GM19240 (cell line): ENCODE data around the gene GH1.

Source experiments
- DNase-seq: peaks from one replicate; pipeline ENCODE4 v3.0.0; 2011; ENCODE audit warnings: low spot score; ENCODE audit not compliant: insufficient read length

The GH1 gene

DNA sequence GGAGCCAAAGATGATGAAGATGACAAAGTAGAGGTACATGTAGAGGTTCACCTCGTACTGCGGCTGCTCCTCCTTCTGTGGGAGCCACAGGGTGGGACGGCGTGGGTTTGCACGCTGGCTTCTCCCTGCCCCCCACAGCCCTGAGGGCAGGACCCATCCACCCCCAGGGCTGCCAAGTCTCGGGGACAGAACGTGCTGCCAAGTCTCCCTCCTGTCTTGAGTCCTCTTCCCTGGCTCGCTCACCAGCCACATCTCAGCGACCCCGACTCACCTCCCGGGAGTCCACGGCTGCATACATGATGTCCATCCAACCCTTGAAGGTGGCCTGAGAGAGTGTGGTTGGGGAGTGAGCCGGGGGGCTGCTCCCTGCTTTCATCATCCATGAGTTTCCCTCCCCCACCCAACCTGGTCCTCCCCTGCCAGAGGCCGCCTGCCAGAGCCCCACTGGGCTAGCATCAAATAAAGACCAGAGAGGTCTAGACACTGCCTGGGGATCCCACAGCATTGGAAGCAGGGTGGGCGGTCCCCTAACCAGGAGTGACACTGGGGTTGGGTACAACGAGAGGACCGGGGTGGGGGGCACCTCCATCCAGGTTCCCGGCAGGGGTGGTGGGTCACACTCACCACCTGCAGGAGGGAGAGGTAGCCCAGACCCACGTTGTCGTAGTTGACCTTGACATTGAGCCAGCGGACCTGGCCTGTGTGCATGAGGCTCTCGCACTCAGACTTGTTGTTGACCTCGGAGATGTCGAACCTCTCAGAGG, 26.3 kb upstream of the GH1 start:
- no peak for DNase-seq

DNA sequence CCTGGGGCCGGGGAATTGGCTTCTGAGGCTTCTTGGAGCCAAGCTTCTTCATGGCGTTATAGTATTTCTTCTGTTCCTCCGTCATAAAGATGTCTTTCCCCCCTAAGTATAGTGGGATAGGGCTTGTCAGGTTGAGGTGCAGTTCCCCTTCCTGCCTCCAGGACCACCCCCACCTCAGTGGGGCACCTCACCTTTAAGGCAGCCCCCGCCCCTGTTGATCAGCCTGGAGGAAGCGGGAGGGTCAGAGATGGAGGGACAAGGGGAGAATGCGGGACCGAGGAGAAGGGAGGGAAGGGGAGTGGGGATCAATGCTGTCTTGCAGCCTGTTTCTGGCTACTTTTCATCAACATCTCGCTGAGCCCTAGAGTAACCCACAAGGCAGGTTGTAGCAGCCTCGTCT, 25.1 kb upstream of the GH1 start:
- DNase-seq = no peak

DNA sequence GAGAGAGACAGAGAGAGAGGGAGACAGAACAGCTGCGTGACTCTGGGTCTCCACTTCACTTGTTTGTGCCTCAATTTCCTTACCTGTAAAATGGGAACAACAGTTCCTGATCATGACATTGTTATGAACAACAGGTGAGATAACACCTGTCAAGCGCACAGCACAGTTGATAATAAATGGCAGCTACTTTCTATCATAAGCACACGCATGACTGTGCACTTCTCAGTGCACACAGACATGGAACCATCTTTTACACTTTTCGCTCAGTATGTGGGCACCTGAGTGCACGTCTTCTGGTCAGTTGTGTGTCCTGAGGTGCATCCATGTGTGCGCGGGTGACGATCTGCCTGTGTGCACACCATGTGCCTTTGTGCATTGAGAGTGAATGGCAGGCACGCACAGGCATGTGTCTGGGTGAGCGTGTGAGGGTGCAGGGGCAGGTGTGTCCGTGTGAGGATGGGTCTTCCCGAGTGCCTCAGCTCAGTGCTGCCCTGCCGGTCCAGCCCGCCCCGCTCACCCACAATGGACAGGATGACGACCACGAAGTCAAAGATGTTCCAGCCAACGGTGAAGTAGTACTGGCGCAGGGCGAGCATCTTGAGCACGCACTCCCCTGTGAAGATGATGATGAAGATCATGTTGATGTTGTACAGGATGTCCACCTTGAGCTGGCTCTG, 23.8 kb upstream of the GH1 start:
- no peak for DNase-seq

DNA sequence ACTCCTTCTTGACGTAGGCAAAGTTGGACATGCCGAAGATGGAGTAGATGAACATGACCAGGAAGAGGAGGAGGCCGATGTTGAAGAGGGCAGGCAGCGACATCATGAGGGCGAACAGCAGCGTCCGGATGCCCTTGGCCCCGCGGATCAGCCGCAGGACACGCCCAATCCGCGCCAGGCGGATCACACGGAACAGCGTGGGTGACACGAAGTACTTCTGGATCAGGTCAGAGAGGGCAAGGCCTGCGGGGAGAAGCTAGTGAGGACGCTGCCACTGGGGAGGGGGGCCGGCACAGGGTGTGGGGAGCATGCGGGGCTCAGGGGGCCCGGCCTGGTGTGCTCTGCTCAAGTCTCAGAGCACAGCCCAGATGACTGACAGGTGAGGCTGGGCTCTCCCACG, 23.1 kb upstream of the GH1 start:
- DNase-seq = no peak

DNA sequence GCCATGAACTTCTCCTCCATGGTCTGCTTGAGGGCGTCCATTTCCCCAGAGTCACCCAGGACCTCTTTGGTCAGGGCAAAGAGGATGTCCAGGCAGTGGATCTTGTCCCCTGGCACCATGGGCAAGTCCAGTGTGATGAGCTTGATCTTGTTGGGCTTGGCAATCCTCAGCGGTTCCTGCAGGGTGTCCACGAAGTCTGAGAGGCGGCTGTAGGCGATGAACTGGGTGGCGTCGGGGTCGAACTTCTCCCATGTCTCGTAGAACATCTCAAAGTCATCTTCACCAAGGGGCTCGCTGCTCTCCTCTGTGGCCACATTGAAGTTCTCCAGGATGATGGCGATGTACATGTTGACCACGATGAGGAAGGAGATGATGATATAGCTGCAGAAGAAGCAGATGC, 22.5 kb upstream of the GH1 start:
- DNase-seq = no peak

DNA sequence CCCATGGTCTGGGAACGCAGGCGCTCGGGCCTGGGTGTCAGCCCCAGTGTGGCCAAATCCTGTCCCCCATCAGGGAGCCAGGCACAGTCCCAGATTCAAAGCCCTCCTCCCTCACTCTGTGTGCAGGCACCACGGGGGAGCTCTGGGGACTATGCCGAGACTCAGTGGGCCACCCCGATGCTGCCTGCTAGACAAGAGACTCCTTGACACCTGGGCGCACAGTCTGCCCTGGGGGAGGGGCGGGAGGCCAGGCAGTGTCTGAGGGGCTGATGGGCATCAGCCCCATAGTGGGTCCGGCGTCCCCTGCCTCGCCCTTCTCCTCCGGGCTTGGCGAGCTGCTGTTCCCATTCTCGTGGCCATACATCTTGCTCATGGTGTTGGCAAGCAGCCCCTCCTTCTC, 21.9 kb upstream of the GH1 start:
- no peak for DNase-seq

DNA sequence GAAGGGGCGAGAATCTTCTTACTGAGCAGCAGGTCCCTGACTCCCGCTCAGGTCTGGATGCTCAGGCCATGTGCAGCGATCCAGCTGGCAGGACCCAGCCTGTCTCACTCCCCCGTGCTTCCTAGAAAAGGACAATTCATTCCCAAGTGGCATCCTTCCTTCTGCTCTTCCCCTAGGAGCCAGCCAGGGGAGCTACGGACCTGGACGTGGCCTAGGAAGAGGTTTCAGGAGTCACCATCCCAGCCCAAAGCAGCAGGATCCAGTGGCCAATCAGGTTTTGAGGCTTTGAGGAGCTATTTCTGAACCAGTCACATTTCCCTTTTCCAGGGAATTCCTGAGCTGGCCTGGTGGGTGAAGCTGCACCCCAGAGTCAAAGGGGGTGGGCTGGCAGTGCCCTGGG, 21.2 kb upstream of the GH1 start:
- no peak for DNase-seq

DNA sequence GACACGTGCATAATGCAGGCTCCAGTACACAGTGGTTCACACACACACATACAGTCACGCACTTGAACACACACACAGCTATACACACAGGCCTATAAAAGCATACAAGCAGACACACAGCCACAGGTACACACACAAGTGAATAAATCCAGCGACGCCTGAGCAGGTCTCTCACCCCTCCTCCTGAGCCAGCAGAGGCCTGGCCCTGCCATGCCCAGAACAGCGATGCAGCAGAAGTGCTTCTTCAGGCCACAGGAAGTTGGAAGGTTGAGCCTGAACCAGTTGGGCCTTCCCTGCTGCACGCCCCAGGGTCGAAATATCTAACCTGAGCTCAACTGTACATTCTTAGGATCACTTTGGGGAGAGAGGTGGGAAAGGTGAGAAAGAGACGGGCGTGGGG, 20.8 kb upstream of the GH1 start:
- no peak for DNase-seq

DNA sequence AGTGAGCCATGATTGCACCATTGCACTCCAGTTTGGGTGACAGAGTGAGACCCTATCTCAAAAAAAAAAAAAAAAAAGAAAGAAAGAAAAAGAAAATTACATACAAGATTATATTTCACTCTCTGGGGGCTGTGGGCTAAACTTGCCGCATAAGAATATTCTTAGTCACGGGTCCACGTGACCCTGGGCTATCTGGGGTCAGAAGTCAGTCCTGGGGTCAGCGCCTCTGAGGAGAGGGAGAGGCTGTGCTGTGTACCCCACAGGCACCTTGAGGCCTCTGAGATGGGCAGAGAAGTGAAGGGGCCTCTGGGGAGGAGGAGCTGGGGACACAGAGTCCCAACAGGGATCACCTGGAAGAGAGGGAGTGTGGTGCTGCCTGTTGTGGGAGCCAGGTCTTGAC, 19.3 kb upstream of the GH1 start:
- DNase-seq = no peak

DNA sequence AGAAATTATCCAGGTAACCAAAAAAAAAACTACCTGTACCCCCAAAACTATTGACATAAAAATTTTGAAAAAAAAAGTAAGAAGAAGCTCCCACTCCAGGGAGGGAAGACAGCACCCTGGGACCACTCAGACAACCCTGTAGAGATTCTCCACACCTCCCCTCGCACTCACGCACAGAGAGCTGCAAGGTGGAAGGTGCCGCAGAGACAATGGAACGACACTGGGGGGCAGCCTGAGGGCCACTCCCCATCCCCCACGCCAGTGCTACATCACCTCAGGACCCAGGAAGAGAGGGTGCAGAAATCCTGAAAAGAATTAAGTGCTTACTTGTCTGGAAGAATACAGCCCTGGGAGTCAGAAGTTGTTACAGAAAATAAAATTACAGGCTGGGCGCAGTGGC, 18.7 kb upstream of the GH1 start:
- DNase-seq = no peak

DNA sequence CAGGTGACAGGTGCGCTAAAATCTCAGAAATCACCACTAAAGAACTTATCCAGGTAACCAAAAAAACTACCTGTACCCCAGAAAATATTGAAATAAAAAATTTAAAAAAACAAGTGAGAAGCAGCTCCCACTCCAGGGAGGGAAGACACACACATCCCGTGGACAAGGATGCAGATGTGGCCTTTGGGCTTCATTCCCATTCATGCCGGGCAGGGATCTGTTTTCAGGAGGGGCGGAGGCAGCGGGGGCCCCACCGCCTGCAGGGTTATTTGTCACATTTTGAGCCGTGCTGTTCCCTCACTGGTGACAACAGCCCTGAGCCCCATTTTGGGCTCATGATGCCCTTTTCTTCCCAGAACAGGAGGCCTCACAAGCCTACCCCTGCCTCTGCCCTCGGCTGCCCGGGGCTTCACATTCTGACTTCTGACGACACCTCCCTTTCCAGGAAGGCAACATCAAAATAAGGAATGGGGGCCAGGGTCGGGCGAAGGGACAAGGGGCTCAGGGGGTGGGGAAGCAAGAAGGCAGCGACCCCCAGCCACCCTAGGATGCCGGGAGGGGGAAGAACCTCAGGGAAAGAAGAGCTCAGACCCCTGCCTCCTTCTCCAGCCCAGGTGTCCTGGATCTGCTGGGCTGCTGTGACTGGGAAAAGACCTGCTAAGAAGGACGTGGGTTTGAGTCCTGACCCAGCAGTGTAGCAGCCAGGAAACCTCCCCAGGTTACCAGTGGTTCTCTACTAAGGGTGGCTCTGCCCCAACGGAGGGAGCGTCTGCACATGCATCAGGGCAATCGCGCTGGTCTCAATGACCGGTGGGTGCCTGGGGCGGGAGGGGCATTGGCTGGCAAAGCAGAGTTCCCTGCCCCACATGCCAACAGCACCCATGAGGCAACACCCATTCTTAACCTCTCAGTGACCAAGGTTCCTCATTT, 15.8 kb upstream of the GH1 start:
- no peak for DNase-seq

DNA sequence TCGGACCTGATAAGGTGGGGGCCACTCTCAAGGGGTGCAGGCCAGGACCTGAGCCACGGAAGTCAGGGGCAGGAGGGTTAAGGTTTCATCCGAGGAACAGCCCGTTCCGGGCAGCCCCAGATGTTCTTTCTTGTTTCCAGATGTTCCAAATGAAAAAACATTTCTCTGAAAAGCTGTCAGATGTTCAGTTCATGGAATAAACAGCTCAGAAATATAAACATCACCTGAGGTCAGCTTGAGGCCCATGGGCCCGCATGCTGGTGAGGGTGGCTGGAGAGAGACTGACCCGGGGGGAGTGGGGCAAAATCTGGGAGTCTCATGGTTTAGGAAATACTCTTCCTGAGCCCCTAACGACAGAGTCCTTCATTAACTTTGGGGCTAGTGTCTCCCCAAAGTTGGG, 15.0 kb upstream of the GH1 start:
- DNase-seq = no peak

DNA sequence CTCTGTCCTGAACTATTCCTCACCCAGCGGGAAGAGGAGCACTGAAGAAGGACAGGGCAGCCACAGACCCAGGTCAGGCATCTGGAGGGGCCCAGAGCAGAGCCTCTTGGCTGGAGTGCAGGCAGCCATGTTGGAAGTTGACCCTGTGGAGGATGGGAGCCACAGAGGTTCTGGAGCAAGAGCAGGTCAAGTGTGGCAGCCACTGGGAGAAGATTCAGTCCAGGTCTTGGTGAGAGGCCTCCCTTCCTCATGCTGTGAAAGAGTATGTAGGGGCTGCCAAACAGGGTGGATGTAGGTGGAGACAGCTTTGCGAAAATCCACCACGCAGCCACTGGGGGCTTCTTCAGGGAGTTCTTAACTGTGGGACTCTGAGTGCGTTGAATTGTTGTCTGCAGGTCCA, 14.1 kb upstream of the GH1 start:
- DNase-seq = no peak

DNA sequence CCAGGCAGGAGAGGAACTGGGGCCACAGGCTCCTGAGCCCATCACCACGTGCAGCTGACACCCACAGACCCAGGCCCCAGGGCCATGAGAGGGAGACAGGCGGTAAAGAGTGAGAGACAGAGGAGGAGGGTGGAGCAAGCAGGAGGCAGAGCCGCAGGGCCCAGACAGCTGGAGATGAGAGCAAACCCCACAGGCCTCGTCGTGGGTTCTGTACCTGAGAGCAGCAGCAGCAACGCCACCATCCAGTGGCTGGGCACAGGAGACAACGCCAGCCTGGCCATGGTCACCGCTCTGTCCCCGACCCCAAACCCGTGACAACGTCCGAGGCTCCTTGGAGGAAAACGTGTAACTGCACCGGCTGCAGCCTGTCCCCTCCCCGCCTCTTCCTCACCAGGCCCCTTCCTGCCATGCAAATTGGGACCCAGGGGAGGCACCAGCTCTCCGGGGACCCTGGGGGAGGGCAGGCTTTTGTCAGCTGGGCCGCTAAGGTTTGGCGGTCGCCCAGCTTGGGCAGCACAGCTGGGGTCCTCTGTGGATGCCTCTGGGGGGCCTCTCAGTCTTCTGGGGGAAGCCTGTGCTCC, 13.4 kb upstream of the GH1 start, which contains the start of gene CD79B:
Gene CD79B (minus strand): TSS at position 351 of the 581 bp plus-strand sequence. CDS start 70 bp downstream, at position 281.
- DNase-seq = peak; percentile 91

DNA sequence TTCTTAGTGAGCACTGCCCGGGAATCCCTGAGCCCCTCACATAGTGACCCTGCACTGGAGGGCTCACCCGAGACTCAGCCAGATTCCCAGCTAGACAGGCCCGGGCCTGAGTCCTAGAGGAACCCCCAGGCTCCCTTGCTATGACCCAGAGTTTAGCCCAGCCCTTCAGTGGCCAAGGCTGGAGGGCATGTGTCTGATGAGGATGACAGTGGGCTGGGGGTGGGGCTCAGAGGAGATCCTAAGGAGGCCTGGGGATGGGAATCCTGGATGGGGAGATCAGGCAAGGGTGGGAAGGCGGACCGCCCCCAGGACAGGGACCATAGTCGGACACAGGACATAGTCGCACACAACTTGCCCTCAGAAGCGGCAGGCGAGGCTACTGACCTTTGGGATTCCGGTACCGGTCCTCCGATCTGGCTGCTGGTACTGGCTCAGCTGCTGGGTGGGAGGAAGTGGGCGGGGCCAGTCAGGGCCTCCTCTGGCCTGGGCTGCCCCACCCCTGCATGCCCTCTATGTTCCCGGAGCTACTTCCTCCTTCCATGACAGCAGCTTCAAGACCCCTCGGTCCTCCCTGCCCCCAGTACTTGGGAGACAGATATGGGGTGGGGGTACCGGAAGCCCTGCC, 12.4 kb upstream of the GH1 start:
- peak; percentile 60 for DNase-seq

DNA sequence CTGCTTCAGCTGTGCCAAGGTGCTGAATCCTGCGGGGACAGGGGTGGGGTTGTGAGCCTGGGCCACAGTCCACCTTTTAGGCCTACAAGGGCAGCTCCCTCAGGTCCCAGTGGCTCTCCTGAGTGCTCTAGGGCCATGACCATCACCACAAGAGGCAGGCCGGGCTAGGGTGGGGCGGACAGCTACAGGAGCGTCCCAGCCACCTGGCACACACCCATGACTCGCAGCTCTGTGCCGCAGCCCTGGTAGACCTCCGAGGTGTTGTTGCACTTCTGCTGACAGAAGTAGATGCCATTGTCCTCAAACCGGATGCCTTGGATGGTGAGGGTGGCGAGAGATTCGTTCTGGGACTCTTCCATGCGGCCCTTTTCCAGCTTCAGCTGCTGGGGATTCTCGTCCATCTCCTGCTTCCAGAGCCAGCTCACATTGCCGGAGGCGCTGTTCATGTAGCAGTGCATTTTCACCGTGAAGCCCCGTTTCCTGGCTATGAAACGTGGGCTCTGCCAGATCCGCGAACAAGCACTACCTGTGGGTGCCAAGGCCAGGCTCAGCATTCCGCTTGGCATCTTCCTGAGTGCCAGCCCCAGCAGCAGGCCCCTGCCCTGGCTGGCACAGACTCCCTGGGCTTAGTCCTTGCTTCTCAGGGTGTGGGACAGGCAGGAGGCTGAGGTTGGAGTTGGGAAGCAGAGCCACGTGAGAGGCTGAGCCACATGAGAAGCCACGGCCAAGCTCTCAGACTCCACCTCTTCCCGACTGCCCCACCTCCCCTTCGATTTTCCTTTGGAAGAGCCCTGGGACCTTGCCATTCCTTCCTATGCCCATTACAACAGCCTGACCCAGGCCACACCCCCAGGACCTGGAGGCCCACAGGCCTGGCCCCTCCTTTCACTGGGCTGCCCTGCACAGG, 11.5 kb upstream of the GH1 start:
- no peak for DNase-seq

DNA sequence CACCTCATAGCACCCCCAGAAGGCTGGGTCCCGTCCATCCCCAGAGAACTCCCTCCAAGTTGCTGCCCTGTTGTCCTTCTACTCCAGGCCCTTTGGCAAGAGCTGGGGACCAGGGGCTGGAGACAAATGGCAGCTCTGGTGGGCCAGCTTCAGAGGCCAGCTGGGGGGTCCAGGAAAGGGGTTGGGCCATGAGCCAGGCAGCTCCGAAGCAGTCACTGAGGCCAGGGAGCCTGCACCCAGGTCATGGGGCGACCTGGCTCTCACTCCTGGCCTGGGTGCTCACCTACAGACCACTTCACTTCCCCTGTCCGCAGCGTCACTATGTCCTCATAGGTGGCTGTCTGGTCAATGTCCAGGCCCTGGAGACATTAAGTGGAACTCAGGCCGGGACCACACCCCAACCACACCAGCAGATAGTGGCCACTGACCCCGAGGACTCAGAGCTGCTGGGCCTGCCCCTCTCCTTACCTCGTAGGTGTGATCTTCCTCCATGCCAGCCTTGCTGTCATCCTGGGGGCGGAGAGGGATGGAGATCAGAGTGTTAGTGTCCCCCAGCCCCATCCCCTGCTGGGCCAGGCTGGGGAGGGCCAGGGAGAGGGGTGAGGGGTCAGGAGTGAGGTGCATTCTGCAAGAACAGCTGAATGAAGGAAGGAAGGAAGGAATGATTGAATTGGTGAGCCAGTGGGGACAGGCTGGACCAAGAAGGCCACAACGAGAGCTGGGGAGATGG, 10.5 kb upstream of the GH1 start:
- no peak for DNase-seq

DNA sequence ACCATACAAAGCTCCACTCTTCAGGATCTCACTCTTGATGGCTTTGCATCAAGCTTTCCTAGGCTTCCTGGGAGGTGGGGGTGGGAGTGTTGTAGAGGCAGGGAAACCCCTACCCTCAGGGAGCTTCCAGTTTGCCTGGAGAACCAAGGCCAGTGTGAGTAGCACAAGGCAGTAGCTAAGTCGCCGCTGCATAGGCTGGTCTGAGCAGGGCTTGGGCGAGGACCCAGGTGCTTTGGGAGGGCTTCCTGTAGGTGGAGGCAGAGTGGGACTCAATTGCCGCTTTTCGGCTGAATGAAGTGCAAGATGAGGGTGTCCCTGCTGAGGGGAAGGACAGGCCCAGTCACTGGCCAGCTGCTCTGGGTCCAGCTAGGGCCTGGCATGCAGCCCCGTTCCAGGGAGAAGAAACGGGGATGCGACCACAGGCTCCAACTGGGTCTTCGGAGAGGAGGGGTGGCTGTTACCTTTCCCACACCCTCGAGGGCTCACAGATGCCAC, 9.6 kb upstream of the GH1 start:
- DNase-seq = no peak

DNA sequence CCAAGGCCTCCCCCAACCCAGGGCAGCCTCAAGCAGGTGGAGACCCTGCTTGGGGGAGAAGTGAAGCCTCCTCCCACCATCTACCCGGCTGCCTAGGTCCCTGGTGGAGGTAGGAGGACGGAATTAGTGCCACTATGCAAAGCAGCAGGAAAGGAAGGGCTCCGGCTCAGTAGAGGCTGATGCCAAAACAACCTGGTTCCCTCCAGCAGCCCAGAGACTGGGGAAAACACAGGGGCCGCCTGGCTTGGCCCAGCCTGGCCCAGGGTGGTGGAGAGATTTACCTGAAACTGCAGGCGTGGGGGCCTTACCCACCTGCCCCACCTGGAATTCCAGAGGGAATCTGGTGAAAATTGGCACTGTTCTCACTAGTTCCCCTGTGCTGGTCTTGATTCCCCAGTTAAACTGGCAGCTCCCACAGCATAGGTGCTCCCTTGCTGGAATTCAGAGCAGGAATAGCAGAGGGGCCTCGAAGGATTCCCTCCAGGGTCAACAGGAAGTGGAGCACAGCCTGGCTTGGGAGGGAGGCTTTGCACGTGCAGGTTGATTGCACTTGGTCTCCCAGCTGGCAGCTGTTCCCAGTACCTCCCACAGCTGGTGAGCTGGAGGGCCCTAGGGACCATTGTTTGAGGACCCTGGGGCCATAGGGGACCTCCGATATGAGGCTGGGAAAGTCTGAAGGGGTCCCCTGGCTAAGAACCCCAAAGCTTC, 9.0 kb upstream of the GH1 start:
- no peak for DNase-seq
